ENCODE measurements around the gene PALLD. TPM values are rescaled to one million over a fixed set of nuclear protein-coding genes. Genes with fewer than 3 reads are reported as not detected.
"Not testable (repeated sequence)": the region's sequence is repeated elsewhere in the genome, so short reads cannot be mapped to it uniquely, and the experiment has no call there.

The PALLD gene
- total and polyA plus RNA-seq, 2 donors: 24.3 to 83.0 TPM

GRCh38 chr4:168797194-168797593, 300.3 kb downstream of the PALLD start:
- H3K36me3 ChIP-seq (ENCODE audit: control insufficient read depth in 2 of 2, insufficient read depth in 2 of 2, low read length in 1 of 2): no peaks in the 10 kb centered on the region
- no peak overlapping the region for H3K4me3 ChIP-seq (ENCODE audit: low read length in 2 of 2)
- H3K9me3 ChIP-seq (ENCODE audit: control insufficient read depth in 2 of 2, insufficient read depth in 1 of 2, low read length in 1 of 2): no peaks in the 10 kb centered on the region
- no peaks in the 10 kb centered on the region for H3K4me1 ChIP-seq (ENCODE audit: control insufficient read depth in 2 of 2, insufficient read depth in 2 of 2, low read length in 2 of 2)
- no peak for DNase-seq (ENCODE audit: low read depth in 6 of 9, low spot score in 9 of 9)
- H3K27ac ChIP-seq (ENCODE audit: low read depth in 1 of 2, low read length in 1 of 2): no peak overlapping the region
- WGBS: 65% methylated on average over 4 of the region's 4 CpGs
- H3K27me3 ChIP-seq (ENCODE audit: control insufficient read depth in 2 of 2, insufficient read depth in 1 of 2, low read length in 1 of 2): no peaks in the 10 kb centered on the region

- H3K36me3 ChIP-seq (ENCODE audit: control insufficient read depth in 2 of 2, insufficient read depth in 2 of 2, low read length in 1 of 2): no peaks in the 10 kb centered on the region
- H3K27me3 ChIP-seq (ENCODE audit: control insufficient read depth in 2 of 2, insufficient read depth in 1 of 2, low read length in 1 of 2): no peaks in the 10 kb centered on the region
- no peaks in the 10 kb centered on the region for H3K4me1 ChIP-seq (ENCODE audit: control insufficient read depth in 2 of 2, insufficient read depth in 2 of 2, low read length in 2 of 2)
- no peak for DNase-seq (ENCODE audit: low read depth in 6 of 9, low spot score in 9 of 9)
- H3K4me3 ChIP-seq (ENCODE audit: low read length in 2 of 2): no peak overlapping the region
- 70% methylated on average over 5 of the region's 5 CpGs for WGBS
- no peaks in the 10 kb centered on the region for H3K9me3 ChIP-seq (ENCODE audit: control insufficient read depth in 2 of 2, insufficient read depth in 1 of 2, low read length in 1 of 2)
- H3K27ac ChIP-seq (ENCODE audit: low read depth in 1 of 2, low read length in 1 of 2): no peak overlapping the region
Measured at GRCh38 chr4:168797738-168798375, 301.0 kb downstream of the PALLD start.

- no peaks in the 10 kb centered on the region for H3K9me3 ChIP-seq (ENCODE audit: control insufficient read depth in 2 of 2, insufficient read depth in 1 of 2, low read length in 1 of 2)
- H3K27me3 ChIP-seq (ENCODE audit: control insufficient read depth in 2 of 2, insufficient read depth in 1 of 2, low read length in 1 of 2): no peaks in the 10 kb centered on the region
- H3K36me3 ChIP-seq (ENCODE audit: control insufficient read depth in 2 of 2, insufficient read depth in 2 of 2, low read length in 1 of 2): no peaks in the 10 kb centered on the region
- no peak overlapping the region for H3K4me3 ChIP-seq (ENCODE audit: low read length in 2 of 2)
- no peaks in the 10 kb centered on the region for H3K4me1 ChIP-seq (ENCODE audit: control insufficient read depth in 2 of 2, insufficient read depth in 2 of 2, low read length in 2 of 2)
- no peak overlapping the region for H3K27ac ChIP-seq (ENCODE audit: low read depth in 1 of 2, low read length in 1 of 2)
- 96% methylated on average over 2 of the region's 2 CpGs for WGBS
- no peak for DNase-seq (ENCODE audit: low read depth in 6 of 9, low spot score in 9 of 9)
Measured at GRCh38 chr4:168800926-168801325, 304.1 kb downstream of the PALLD start.

DNA sequence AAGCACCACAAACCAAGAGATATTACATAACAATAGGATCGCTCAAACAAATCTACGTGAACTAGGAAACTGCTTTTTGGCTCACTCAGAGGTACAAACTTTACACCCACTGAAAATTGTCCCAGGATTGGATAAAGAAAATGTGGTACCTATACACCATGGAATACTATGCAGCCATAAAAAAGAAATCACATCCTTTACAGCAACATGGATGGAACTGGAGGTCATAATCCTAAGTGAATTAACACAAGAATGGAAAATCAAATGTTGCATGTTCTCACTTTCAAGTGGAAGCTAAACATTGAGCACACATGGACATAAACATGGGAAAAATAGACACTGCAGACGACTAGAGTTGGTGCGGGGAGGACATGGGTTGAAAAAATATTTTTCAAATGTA, 305.4 kb downstream of the PALLD start:
- DNase-seq (ENCODE audit: low read depth in 6 of 9, low spot score in 9 of 9): no peak
- no peaks in the 10 kb centered on the region for H3K36me3 ChIP-seq (ENCODE audit: control insufficient read depth in 2 of 2, insufficient read depth in 2 of 2, low read length in 1 of 2)
- H3K27ac ChIP-seq (ENCODE audit: low read depth in 1 of 2, low read length in 1 of 2): no peak overlapping the region
- WGBS: 98% methylated on average over 4 of the region's 4 CpGs
- H3K27me3 ChIP-seq (ENCODE audit: control insufficient read depth in 2 of 2, insufficient read depth in 1 of 2, low read length in 1 of 2): no peaks in the 10 kb centered on the region
- no peaks in the 10 kb centered on the region for H3K9me3 ChIP-seq (ENCODE audit: control insufficient read depth in 2 of 2, insufficient read depth in 1 of 2, low read length in 1 of 2)
- H3K4me3 ChIP-seq (ENCODE audit: low read length in 2 of 2): no peak overlapping the region
- no peaks in the 10 kb centered on the region for H3K4me1 ChIP-seq (ENCODE audit: control insufficient read depth in 2 of 2, insufficient read depth in 2 of 2, low read length in 2 of 2)

- 53% methylated on average over 5 of the region's 5 CpGs for WGBS
- not testable (repeated sequence) for H3K9me3 ChIP-seq (ENCODE audit: control insufficient read depth in 2 of 2, insufficient read depth in 1 of 2, low read length in 1 of 2); H3K4me3 ChIP-seq (ENCODE audit: low read length in 2 of 2); DNase-seq (ENCODE audit: low read depth in 6 of 9, low spot score in 9 of 9); H3K4me1 ChIP-seq (ENCODE audit: control insufficient read depth in 2 of 2, insufficient read depth in 2 of 2, low read length in 2 of 2); H3K27me3 ChIP-seq (ENCODE audit: control insufficient read depth in 2 of 2, insufficient read depth in 1 of 2, low read length in 1 of 2); H3K36me3 ChIP-seq (ENCODE audit: control insufficient read depth in 2 of 2, insufficient read depth in 2 of 2, low read length in 1 of 2); H3K27ac ChIP-seq (ENCODE audit: low read depth in 1 of 2, low read length in 1 of 2)
Measured at GRCh38 chr4:168803052-168803451, 306.2 kb downstream of the PALLD start.

DNA sequence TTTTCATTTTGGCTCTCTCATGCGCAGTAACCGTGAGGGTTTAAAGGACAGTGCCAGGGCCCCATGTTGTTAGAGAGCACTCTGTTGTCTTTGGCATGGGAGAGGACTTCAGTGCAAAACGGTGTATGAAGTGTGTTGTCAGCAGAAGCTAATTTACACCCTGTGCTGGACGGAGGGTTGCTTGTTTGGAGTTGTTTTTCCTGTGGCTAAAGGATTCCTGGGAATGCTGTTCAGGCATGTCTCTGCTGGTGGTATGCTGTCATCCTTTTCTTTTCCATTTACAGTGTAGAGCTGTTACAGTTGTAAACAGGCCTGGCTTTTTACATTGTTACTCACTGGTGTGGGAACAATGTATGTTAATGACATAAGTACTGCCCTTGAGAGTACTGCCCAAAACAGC, 306.9 kb downstream of the PALLD start:
- H3K4me3 ChIP-seq (ENCODE audit: low read length in 2 of 2): no peak overlapping the region
- DNase-seq (ENCODE audit: low read depth in 6 of 9, low spot score in 9 of 9): no peak
- no peaks in the 10 kb centered on the region for H3K27me3 ChIP-seq (ENCODE audit: control insufficient read depth in 2 of 2, insufficient read depth in 1 of 2, low read length in 1 of 2)
- no peaks in the 10 kb centered on the region for H3K36me3 ChIP-seq (ENCODE audit: control insufficient read depth in 2 of 2, insufficient read depth in 2 of 2, low read length in 1 of 2)
- H3K27ac ChIP-seq (ENCODE audit: low read depth in 1 of 2, low read length in 1 of 2): peak overlapping the region in 1 of 2 donors; percentile 18
- 95% methylated on average over 4 of the region's 4 CpGs for WGBS
- no peaks in the 10 kb centered on the region for H3K9me3 ChIP-seq (ENCODE audit: control insufficient read depth in 2 of 2, insufficient read depth in 1 of 2, low read length in 1 of 2)
- no peaks in the 10 kb centered on the region for H3K4me1 ChIP-seq (ENCODE audit: control insufficient read depth in 2 of 2, insufficient read depth in 2 of 2, low read length in 2 of 2)

DNA sequence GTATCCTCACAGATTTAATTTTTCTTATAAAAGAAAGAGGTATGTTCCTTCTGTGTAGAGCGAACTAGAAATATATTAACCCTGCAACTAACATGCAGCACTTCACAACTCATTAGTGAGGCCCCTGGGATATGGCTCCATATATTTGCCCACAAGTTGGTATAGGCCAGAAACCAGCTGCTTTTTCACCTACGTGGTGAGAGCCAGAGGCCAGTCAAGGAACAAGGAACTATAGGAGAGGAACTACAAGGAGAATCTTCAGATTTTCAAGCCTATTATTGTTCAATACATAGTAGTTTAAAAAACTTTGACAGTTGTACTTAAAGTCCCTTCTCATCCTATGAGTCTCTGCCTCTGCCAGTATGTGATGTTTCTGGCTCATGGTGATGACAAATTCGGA, 307.3 kb downstream of the PALLD start:
- WGBS: 92% methylated on average over 3 of the region's 3 CpGs
- Histone ChIP-seq H3K36me3 (ENCODE audit: control insufficient read depth in 2 of 2, insufficient read depth in 2 of 2, low read length in 1 of 2) (no peaks in the 10 kb centered on the region), H3K27ac (ENCODE audit: low read depth in 1 of 2, low read length in 1 of 2) (peak overlapping the region in 1 of 2 donors; percentile 74), H3K27me3 (ENCODE audit: control insufficient read depth in 2 of 2, insufficient read depth in 1 of 2, low read length in 1 of 2) (no peaks in the 10 kb centered on the region), H3K4me1 (ENCODE audit: control insufficient read depth in 2 of 2, insufficient read depth in 2 of 2, low read length in 2 of 2) (no peaks in the 10 kb centered on the region), H3K9me3 (ENCODE audit: control insufficient read depth in 2 of 2, insufficient read depth in 1 of 2, low read length in 1 of 2) (no peaks in the 10 kb centered on the region), H3K4me3 (ENCODE audit: low read length in 2 of 2) (no peak overlapping the region)
- no peak for DNase-seq (ENCODE audit: low read depth in 6 of 9, low spot score in 9 of 9)

DNA sequence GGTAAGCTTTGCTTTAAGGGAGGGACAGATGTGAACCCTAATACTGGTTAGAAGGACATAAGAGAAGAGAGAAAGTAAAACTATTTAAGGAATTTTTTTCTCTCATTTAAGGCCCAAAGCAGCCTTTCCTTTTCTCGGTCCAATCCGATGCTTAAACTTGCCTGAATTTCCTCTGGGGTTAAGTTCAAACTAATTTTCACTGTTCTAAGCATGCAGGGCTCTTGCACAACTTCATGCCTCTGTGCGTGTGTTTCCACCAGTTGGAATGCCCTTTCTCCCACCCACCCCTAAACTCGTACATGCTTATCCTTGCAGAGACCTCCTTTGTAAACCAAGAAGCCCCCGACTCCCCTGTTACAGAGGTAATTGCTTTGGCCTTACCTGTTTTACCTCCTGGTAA, 308.5 kb downstream of the PALLD start:
- 93% methylated on average over 5 of the region's 5 CpGs for WGBS
- DNase-seq (ENCODE audit: low read depth in 6 of 9, low spot score in 9 of 9): no peak

GRCh38 chr4:168806247-168806646, 309.4 kb downstream of the PALLD start:
- not testable (repeated sequence) for H3K36me3 ChIP-seq (ENCODE audit: control insufficient read depth in 2 of 2, insufficient read depth in 2 of 2, low read length in 1 of 2); H3K27ac ChIP-seq (ENCODE audit: low read depth in 1 of 2, low read length in 1 of 2); H3K27me3 ChIP-seq (ENCODE audit: control insufficient read depth in 2 of 2, insufficient read depth in 1 of 2, low read length in 1 of 2); H3K4me1 ChIP-seq (ENCODE audit: control insufficient read depth in 2 of 2, insufficient read depth in 2 of 2, low read length in 2 of 2); H3K4me3 ChIP-seq (ENCODE audit: low read length in 2 of 2); DNase-seq (ENCODE audit: low read depth in 6 of 9, low spot score in 9 of 9); H3K9me3 ChIP-seq (ENCODE audit: control insufficient read depth in 2 of 2, insufficient read depth in 1 of 2, low read length in 1 of 2)
- 92% methylated on average over 4 of the region's 4 CpGs for whole genome bisulfite sequencing

More for the DNA sequence above, 308.5 kb downstream of the PALLD start:
- H3K4me1 ChIP-seq (ENCODE audit: control insufficient read depth in 2 of 2, insufficient read depth in 2 of 2, low read length in 2 of 2): no peaks in the 10 kb centered on the region
- H3K27ac ChIP-seq (ENCODE audit: low read depth in 1 of 2, low read length in 1 of 2): no peak overlapping the region
- no peaks in the 10 kb centered on the region for H3K27me3 ChIP-seq (ENCODE audit: control insufficient read depth in 2 of 2, insufficient read depth in 1 of 2, low read length in 1 of 2)
- H3K36me3 ChIP-seq (ENCODE audit: control insufficient read depth in 2 of 2, insufficient read depth in 2 of 2, low read length in 1 of 2): no peaks in the 10 kb centered on the region
- no peaks in the 10 kb centered on the region for H3K9me3 ChIP-seq (ENCODE audit: control insufficient read depth in 2 of 2, insufficient read depth in 1 of 2, low read length in 1 of 2)
- H3K4me3 ChIP-seq (ENCODE audit: low read length in 2 of 2): no peak overlapping the region
